Measurements from ENCODE around the gene AADACL4. TPM values are rescaled to one million over a fixed set of nuclear protein-coding genes. Genes with fewer than 3 reads are reported as not detected.

AADACL4 gene
- total and polyA plus RNA-seq, 2 of the 8 experiments (the other 6 are each of a cell fraction or from before 2014, with no cell fraction given): 0.08 TPM; not detected in 1

- Histone ChIP-seq H2BK12ac (ENCODE audit: low read depth, low read length) (no peak overlapping the region), H3K9ac (replicated peaks in 1 of 4; ENCODE audit: extremely low read depth in 1 of 4, low read depth in 3 of 4, low read length in 3 of 4) (no peak overlapping the region), H3K27me3 (replicated peaks in 1 of 4; ENCODE audit: control insufficient read depth in 3 of 4, extremely low read depth in 1 of 4, insufficient read depth in 3 of 4, low read length in 3 of 4) (no peaks in the 10 kb centered on the region; a peak in 1 of 7 replicates), H4K5ac (ENCODE audit: insufficient read length, low read depth, low read length) (no peak overlapping the region), H3K23me2 (ENCODE audit: low read depth, low read length) (peaks cover 3% of the 10 kb centered on the region; the same call in 1 of the 2 replicates), H2AK5ac (ENCODE audit: low read depth, low read length) (no peak overlapping the region; the same call in 1 of the 2 replicates), H2AFZ (ENCODE audit: low read length) (no peak overlapping the region), H3K9me3 (ENCODE audit: insufficient read depth in 2 of 2, low read depth in 1 of 2, low read length in 1 of 2) (peaks cover 0 to 2% of the 10 kb centered on the region in 2 experiments; a peak in 1 of 4 replicates), H3K23ac (ENCODE audit: insufficient read length) (no peak overlapping the region), H3K4me2 (ENCODE audit: insufficient read depth in 1 of 2, low read depth in 2 of 2, low read length in 2 of 2) (no peak overlapping the region), H2BK120ac (replicated peaks; ENCODE audit: low read depth, low read length) (no peak overlapping the region), H3K36me3 (ENCODE audit: control insufficient read depth in 2 of 4, insufficient read depth in 4 of 4, low read length in 3 of 4) (peaks cover 3 to 41% (median 5%) of the 10 kb centered on the region in 4 experiments; a peak in 6 of 8 replicates), H3K14ac (ENCODE audit: insufficient read length) (no peak overlapping the region), H4K91ac (replicated peaks; ENCODE audit: insufficient read length, low read length) (no peak overlapping the region), H3K4me1 (replicated peaks in 1 of 4; ENCODE audit: control insufficient read depth in 3 of 4, insufficient read depth in 4 of 4, low read length in 3 of 4) (peaks cover under 1 to 10% (median 4%) of the 10 kb centered on the region in 4 experiments; a peak in 5 of 7 replicates), H2BK5ac (ENCODE audit: low read depth, low read length) (no peak overlapping the region), H3K79me1 (ENCODE audit: low read depth, low read length) (peaks cover 25% of the 10 kb centered on the region), H3K79me2 (ENCODE audit: control insufficient read depth in 1 of 2, insufficient read depth in 2 of 2, low read length in 2 of 2) (peaks cover 25 to 83% of the 10 kb centered on the region in 2 experiments), H3K4ac (replicated peaks; ENCODE audit: insufficient read length, low read depth, low read length) (no peak overlapping the region), H2BK20ac (ENCODE audit: low read length) (no peak overlapping the region), H2BK15ac (ENCODE audit: low read length) (no peak overlapping the region), H3K18ac (ENCODE audit: extremely low read depth, low read length) (no peak overlapping the region), H4K8ac (ENCODE audit: extremely low read depth, insufficient read depth, low read length) (no peak overlapping the region), H4K20me1 (replicated peaks in 1 of 2; ENCODE audit: control insufficient read depth in 1 of 2, insufficient read depth in 2 of 2, low read length in 2 of 2) (peaks cover 1 to 16% of the 10 kb centered on the region in 2 experiments), H3K56ac (replicated peaks; ENCODE audit: insufficient read length, low read depth, low read length) (no peak overlapping the region), H3K27ac (ENCODE audit: low read depth, low read length) (no peak overlapping the region), H3K4me3 (ENCODE audit: extremely low read depth in 1 of 4, insufficient read depth in 2 of 4, low read depth in 3 of 4, low read length in 4 of 4) (no peak overlapping the region)
- no peak for DNase-seq (ENCODE audit: low read depth in 1 of 2, low spot score in 2 of 2)
- CTCF ChIA-PET (ENCODE audit: partially characterized antibody): interaction anchor here (0.7 to 1.7 kb wide), 4 partner anchors 9 to 18 kb away, joined by 3 to 8 read pairs (median 4); no protein-coding TSS in a partner anchor
- no peak for FAIRE-seq
- POLR2A ChIA-PET (ENCODE audit: partially characterized antibody): interaction anchor here (1.3 kb wide), 1 partner anchor 14 kb away, joined by 5 read pairs; no protein-coding TSS in a partner anchor
- 94% methylated on average over 7 of the region's 7 CpGs; no CpG with 5 or more reads in 1 of the 2 experiments for WGBS, 2 experiments (ENCODE audit: extremely low coverage in 1 of 2, insufficient coverage in 1 of 2, insufficient read length in 1 of 2, insufficient replicate concordance in 2 of 2, low coverage in 1 of 2, low lambda C conversion rate in 2 of 2, missing lambda C conversion rate in 1 of 2)
- TF ChIP-seq ATF3 (IDR thresholded peaks at IDR 0.05; ENCODE audit: insufficient read depth, low read depth, low read length) (no peak), TBP (IDR thresholded peaks at IDR 0.05; ENCODE audit: low read depth, low read length) (no peak), KDM4A (IDR thresholded peaks at IDR 0.05; ENCODE audit: low read depth, low read length, severe bottlenecking) (no peak), SP1 (IDR thresholded peaks at IDR 0.05; ENCODE audit: low read depth, low read length) (no peak), CHD2 (IDR thresholded peaks at IDR 0.05; ENCODE audit: low read length) (no peak), EZH2 (IDR thresholded peaks at IDR 0.05; ENCODE audit: low read depth, low read length, severe bottlenecking) (no peak), YY1 (IDR thresholded peaks at IDR 0.05; ENCODE audit: low read depth, low read length) (no peak), SP4 (IDR thresholded peaks at IDR 0.05; ENCODE audit: low read length) (no peak), TAF7 (optimal IDR thresholded peaks at IDR 0.05; ENCODE audit: borderline replicate concordance, low read depth, low read length) (no peak), CBX8 (IDR thresholded peaks at IDR 0.05; ENCODE audit: borderline replicate concordance, low read depth, low read length) (no peak), POU5F1 (IDR thresholded peaks at IDR 0.05; ENCODE audit: low read depth, low read length) (no peak), SAP30 (IDR thresholded peaks at IDR 0.05; ENCODE audit: insufficient read depth, insufficient replicate concordance, low read length) (no peak), POLR2A (IDR thresholded peaks at IDR 0.05; ENCODE audit: control extremely low read depth in 1 of 2, low read depth in 2 of 2, low read length in 2 of 2) (no peak)
These were observed 33.5 kb upstream of the AADACL4 start for GRCh38 chr1:12610305-12610935.

Measured in H1 (cell line).